GM21723 (cell line): ENCODE measurements around the gene LY9.

Experiments used
- ATAC-seq: cut with Tn5 transposase; IDR thresholded peaks from one replicate; pipeline ENCODE4 v1.9.1; 2021; ENCODE audit warnings: mild to moderate bottlenecking, moderate library complexity; ENCODE audit not compliant: unreplicated experiment

LY9 gene

GRCh38 chr1:160834945-160835565 is 39.1 kb downstream of the LY9 start:
- ATAC-seq: no peak

GRCh38 chr1:160835751-160836150 is 39.8 kb downstream of the LY9 start:
- ATAC-seq: no peak

- ATAC-seq: no peak
Measured at GRCh38 chr1:160836561-160836960, 40.6 kb downstream of the LY9 start.

- no peak for ATAC-seq
Measured at GRCh38 chr1:160836981-160837557, 41.1 kb downstream of the LY9 start.

- ATAC-seq: peak; percentile 76
Measured at GRCh38 chr1:160837558-160838205, 41.7 kb downstream of the LY9 start.

- no peak for ATAC-seq
Measured at GRCh38 chr1:160838888-160839287, 42.9 kb downstream of the LY9 start.

GRCh38 chr1:160839746-160840145 is 43.8 kb downstream of the LY9 start:
- ATAC-seq: no peak

GRCh38 chr1:160841079-160841478 is 45.1 kb downstream of the LY9 start:
- ATAC-seq: no peak

GRCh38 chr1:160844447-160845232 is 48.7 kb downstream of the LY9 start:
- no peak for ATAC-seq

- ATAC-seq: no peak
Measured at GRCh38 chr1:160846281-160846680, 50.3 kb downstream of the LY9 start.

- no peak for ATAC-seq
Measured at GRCh38 chr1:160850541-160850940, 54.6 kb downstream of the LY9 start.

GRCh38 chr1:160850993-160851392 is 55.0 kb downstream of the LY9 start:
- no peak for ATAC-seq

GRCh38 chr1:160853014-160853413 is 57.0 kb downstream of the LY9 start:
- no peak for ATAC-seq

- ATAC-seq: no peak
Measured at GRCh38 chr1:160853754-160854153, 57.8 kb downstream of the LY9 start.

- peak; percentile 79 for ATAC-seq
Measured at GRCh38 chr1:160855181-160855981, 59.4 kb downstream of the LY9 start.

GRCh38 chr1:160858097-160858496 is 62.1 kb downstream of the LY9 start:
- ATAC-seq: no peak

- ATAC-seq: no peak
Measured at GRCh38 chr1:160858507-160858906, 62.5 kb downstream of the LY9 start.

- no peak for ATAC-seq
Measured at GRCh38 chr1:160859166-160859565, 63.2 kb downstream of the LY9 start.

- no peak for ATAC-seq
Measured at GRCh38 chr1:160860840-160861505, 65.0 kb downstream of the LY9 start.
